ENCODE data around the gene NUDT4.

GRCh38 chr12:93379326-93379980 is 1.7 kb downstream of the NUDT4 start:
- TF ChIP-seq CTCF (IDR thresholded peaks at IDR 0.05) (no peak), POLR2A (IDR thresholded peaks at IDR 0.05) (no peak)

All from Peyer's patch (tissue), 4 donors.